Ishikawa (cell line): Measurements from ENCODE around the gene TADA2B.

Experiments
- NFIC ChIP-seq: IDR thresholded peaks from 2 replicates; pipeline ENCODE4 v1.6.1; 2012
- TF ChIP-seq, protein P1 (sequence below): IDR thresholded peaks from 2 replicates; pipeline ENCODE4 v1.6.1; 2012

- TF ChIP-seq NFIC, result no peak
- TF ChIP-seq, protein P1, sequence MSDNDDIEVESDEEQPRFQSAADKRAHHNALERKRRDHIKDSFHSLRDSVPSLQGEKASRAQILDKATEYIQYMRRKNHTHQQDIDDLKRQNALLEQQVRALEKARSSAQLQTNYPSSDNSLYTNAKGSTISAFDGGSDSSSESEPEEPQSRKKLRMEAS, result no peak
These were observed 6.6 kb downstream of the TADA2B start for GRCh38 chr4:7049739-7050138.
